ENCODE data around the gene NUP160.

- TF ChIP-seq CTCF (IDR thresholded peaks at IDR 0.05; ENCODE audit: insufficient read depth, low read length, poor library complexity, severe bottlenecking), result no peak
- TF ChIP-seq EZH2phosphoT487 (conservative IDR thresholded peaks at IDR 0.05; ENCODE audit: low read length), result no peak
Measured at GRCh38 chr11:47889714-47890441, 41.7 kb upstream of the NUP160 start.

All from SU-DHL-6 (cell line).